AG09309 (cell line): ENCODE measurements around the gene NGLY1.

ENCODE experiments used
- DNase-seq: peaks from one replicate; pipeline ENCODE4 v3.0.0-alpha.2; 2010; ENCODE audit warnings: low read depth
- H3K4me3 ChIP-seq: 2 replicates; pipeline ENCODE4 v1.5.1; 2011; ENCODE audit warnings: mild to moderate bottlenecking, low read depth, low read length, moderate library complexity; ENCODE audit not compliant: control insufficient read depth
- CTCF ChIP-seq: IDR thresholded peaks from 2 replicates; pipeline ENCODE4 v1.5.1; 2011; ENCODE audit warnings: mild to moderate bottlenecking, low read depth, low read length, inconsistent platforms; ENCODE audit not compliant: insufficient read depth, control insufficient read depth; ENCODE audit errors: missing control alignments

Gene NGLY1

GRCh38 chr3:25686766-25687165 is 96.5 kb downstream of the NGLY1 start:
- H3K4me3 ChIP-seq: no peak overlapping the region
- TF ChIP-seq CTCF: no peak
- DNase-seq: no peak

GRCh38 chr3:25683882-25684281 is 99.4 kb downstream of the NGLY1 start:
- H3K4me3 ChIP-seq: no peak overlapping the region
- no peak for TF ChIP-seq CTCF
- no peak for DNase-seq

GRCh38 chr3:25683410-25683809 is 99.8 kb downstream of the NGLY1 start:
- DNase-seq: no peak
- no peak overlapping the region for H3K4me3 ChIP-seq
- no peak for TF ChIP-seq CTCF

- no peak for DNase-seq
- no peak for TF ChIP-seq CTCF
Measured at GRCh38 chr3:25679642-25680302, 103.5 kb downstream of the NGLY1 start.

GRCh38 chr3:25679166-25679565 is 104.1 kb downstream of the NGLY1 start:
- no peak for DNase-seq
- no peak for TF ChIP-seq CTCF
- no peak overlapping the region for H3K4me3 ChIP-seq

More at GRCh38 chr3:25679642-25680302, 103.5 kb downstream of the NGLY1 start:
- no peak overlapping the region for H3K4me3 ChIP-seq

GRCh38 chr3:25678581-25678980 is 104.7 kb downstream of the NGLY1 start:
- no peak for DNase-seq
- no peak overlapping the region for H3K4me3 ChIP-seq
- no peak for TF ChIP-seq CTCF
